ENCODE results near the gene DHRS7B.

DNA sequence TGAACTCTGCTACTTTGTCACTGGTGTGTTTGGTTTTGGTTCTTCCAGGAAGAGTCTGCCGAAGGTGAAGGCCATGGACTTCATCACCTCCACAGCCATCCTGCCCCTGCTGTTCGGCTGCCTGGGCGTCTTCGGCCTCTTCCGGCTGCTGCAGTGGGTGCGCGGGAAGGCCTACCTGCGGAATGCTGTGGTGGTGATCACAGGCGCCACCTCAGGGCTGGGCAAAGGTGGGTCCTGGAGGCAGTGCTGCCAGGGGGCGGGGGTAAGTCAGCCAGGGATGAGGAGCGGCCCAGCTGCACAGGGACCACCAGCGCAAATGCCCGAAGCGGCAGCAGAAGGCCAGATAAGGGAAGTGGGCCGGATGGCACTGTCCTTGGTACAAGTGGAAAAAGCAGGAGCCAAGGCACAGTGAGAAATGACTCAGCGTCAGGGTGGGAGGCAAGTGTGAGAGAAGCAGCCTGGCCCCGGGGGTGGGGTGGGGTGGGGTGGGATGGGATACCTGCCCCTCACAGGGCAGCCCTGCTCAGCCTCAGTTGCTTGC, 45.3 kb downstream of the DHRS7B start:
- no peak for TF ChIP-seq POLR2AphosphoS5 (IDR thresholded peaks at IDR 0.05; ENCODE audit: low read depth, low read length)
- TF ChIP-seq POLR2A (IDR thresholded peaks at IDR 0.05; ENCODE audit: low read depth, low read length) = no peak
- TF ChIP-seq POU2F2 (IDR thresholded peaks at IDR 0.05; ENCODE audit: low read depth, low read length) = no peak
- TF ChIP-seq TAF1 (IDR thresholded peaks at IDR 0.05; ENCODE audit: low read depth, low read length) = no peak
- no peak for TF ChIP-seq SPI1 (IDR thresholded peaks at IDR 0.05; ENCODE audit: low read depth, low read length)
- TF ChIP-seq PAX5 (IDR thresholded peaks at IDR 0.05; ENCODE audit: insufficient read depth, low read length, severe bottlenecking) = no peak
